ENCODE data around the gene UBE2O. TPM values are rescaled to one million over a fixed set of nuclear protein-coding genes. Genes with fewer than 3 reads are reported as not detected.

UBE2O gene
- polyA plus RNA-seq, 1 of the 3 experiments (the other 2 are of a cell fraction): 25.4 TPM

DNA sequence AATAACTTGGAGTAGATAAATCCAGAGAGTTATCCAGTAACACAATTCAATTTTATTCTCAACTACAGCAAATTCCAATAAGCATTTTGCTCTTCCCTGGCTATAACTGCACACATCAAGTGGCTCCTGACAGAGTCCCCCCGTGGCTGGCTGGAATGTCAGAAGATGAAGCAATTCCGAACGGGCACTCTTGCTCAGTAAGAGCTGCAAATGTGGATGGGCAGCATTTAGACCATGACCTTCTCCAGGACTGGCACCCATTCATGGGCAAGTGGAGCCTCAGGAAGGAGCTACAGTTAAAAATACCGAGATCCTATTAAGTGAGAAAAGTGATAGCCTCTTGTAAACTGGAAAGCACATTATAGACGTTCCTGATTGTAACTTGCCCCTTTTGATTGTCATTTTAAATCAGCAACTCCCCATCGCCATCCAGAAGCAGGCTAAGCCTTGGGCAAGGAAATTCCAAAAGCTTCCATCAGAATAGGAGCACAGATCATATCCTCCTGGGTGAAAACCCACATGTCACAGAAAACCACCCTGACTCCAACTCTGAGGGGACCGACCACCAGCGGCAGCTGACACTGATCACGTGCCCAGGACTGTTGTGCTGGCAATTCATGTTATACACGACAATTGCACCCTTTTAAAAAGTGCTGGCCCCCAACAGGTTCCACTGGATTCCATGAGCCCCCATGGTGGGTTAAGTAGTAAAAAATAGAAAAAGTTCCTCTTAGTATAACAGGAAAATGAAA, 7.1 kb downstream of the UBE2O start:
- Histone ChIP-seq H3K36me3 (replicated peaks in 1 of 2; ENCODE audit: control insufficient read depth in 1 of 2, insufficient read depth in 2 of 2, low read length in 1 of 2) (no peaks in the 10 kb centered on the region), H2AFZ (ENCODE audit: low read depth) (no peak overlapping the region), H3K4me2 (peak overlapping the region; percentile 69), H3K27ac (ENCODE audit: low read depth in 2 of 2, low read length in 1 of 2) (peak overlapping the region; percentile 4 to 64; a peak in 3 of 4 replicates), H3K79me2 (ENCODE audit: insufficient read depth) (peaks cover 96% of the 10 kb centered on the region), H4K20me1 (ENCODE audit: insufficient read depth) (peaks cover 89% of the 10 kb centered on the region), H3K9ac (peak overlapping the region; percentile 21; the same call in 1 of the 2 replicates), H3K4me3 (ENCODE audit: low read depth in 2 of 2, low read length in 1 of 2) (peak overlapping the region in 1 of 2 experiments; percentile 34; a peak in 2 of 4 replicates), H3K9me2 (no peaks in the 10 kb centered on the region), H3F3A (replicated peaks; ENCODE audit: insufficient read depth) (peaks cover 25% of the 10 kb centered on the region), H3K27me3 (ENCODE audit: insufficient read depth) (no peaks in the 10 kb centered on the region), H3K9me3 (no peaks in the 10 kb centered on the region), H3K4me1 (ENCODE audit: control insufficient read depth in 1 of 2, insufficient read depth in 2 of 2, low read depth in 1 of 2, low read length in 1 of 2) (peaks cover 35 to 45% of the 10 kb centered on the region in 2 experiments)
- DNase-seq: no peak
- ChIA-PET POLR2A (no interaction called here), CTCF (interaction anchor here (0.7 to 9.5 kb wide), 13 partner anchors 8 to 188 kb away, joined by 3 to 60 read pairs (median 4); no protein-coding TSS in a partner anchor)
- 80% methylated on average over 10 of the region's 10 CpGs for WGBS (ENCODE audit: low lambda C conversion rate)
- no peak for TF ChIP-seq FOSL2 (IDR thresholded peaks at IDR 0.05; ENCODE audit: borderline replicate concordance, low read depth)

DNA sequence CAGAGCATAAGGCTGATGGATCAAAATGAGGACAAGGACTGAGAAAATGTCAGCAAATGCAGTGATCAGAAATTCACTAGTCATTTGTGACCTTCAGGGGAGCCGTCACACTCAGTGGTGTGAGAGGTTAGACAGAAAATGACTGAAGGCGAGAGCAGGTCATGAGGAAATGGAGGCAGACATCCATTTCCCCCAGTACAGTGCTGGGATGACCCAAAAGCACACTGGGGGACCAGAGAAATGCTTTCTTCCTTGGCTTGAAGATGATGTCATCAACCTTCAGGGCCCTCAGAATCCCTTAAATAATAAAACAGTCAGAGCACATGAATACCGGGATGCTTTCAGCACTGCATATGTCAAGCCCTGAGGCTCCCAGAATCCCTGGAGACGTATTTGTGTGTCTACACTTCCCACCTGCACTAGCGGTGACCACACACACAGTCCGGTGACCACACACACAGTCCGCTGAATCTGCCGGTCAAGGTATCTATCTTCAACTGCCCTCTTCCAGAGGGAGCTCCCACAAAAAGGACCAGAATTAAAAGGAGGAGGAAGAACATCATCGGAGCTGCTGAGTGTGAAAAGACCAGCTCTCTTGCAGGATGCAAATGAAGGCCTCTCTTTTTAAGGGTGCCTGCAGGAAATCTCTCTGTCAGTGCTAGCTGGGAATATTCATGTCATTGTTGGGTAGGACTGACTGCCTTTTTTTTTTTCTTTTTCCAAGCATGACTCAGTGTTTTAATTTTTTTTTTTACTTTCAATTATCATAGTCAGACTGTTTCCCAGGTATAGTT, 8.2 kb downstream of the UBE2O start:
- H3K9ac ChIP-seq: no peak overlapping the region

DNA sequence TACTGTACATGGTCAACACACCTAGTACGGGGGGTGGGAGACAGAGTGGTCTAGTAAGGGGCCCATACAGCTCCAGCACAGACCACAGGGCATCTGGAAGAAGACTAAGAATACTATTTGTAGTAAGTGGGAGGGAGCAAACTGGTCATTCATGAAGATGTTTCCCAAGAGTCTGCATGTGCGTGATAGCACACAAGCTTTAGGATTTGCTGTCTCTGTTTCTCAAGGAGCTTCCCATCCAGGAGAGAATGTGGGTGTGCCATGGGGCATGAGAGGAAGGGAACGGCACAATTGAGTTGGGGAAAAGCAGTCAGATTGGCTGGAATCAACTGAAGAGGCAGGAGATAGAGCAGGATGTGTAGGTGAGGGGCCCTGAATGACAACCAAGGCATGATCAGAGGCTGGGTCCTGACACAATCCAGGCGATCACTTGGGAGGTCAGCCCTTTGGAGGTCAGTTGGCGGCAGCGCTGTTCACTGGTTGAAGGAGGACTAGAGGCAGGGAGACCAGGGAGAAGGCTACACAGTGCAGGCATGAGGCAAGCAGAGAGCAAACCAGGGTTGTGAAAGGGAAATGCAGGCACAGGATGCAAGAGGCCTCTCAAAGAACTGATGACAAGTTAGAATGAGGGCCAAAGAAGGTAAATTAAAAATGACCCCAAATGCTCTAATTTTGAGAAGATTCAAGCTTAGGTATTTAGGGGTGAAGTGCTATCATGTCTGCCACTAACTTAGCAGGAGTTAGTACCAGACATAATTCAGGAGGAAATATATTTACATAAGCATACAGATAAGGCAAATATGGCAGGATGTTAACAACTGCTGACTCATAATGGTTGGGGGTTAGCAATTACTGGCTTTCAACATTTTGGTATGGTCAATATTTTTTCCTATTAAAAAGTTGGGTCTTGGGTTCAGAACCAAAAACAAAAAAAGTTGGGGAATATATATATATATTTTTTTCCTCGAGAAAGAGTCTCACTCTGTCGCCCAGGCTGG, 10.3 kb downstream of the UBE2O start:
- H4K20me1 ChIP-seq (ENCODE audit: insufficient read depth): peaks cover 85% of the 10 kb centered on the region
- no peak for DNase-seq
- H3K79me2 ChIP-seq (ENCODE audit: insufficient read depth): peaks cover 93% of the 10 kb centered on the region
- H3K4me1 ChIP-seq (ENCODE audit: control insufficient read depth in 1 of 2, insufficient read depth in 2 of 2, low read depth in 1 of 2, low read length in 1 of 2): peaks cover 29 to 31% of the 10 kb centered on the region in 2 experiments; a peak in 3 of 4 replicates
- no peak overlapping the region for H3K4me3 ChIP-seq (ENCODE audit: low read depth in 2 of 2, low read length in 1 of 2)
- H3K27me3 ChIP-seq (ENCODE audit: insufficient read depth): no peaks in the 10 kb centered on the region
- H3K4me2 ChIP-seq: no peak overlapping the region
- no peak overlapping the region for H3K27ac ChIP-seq (ENCODE audit: low read depth in 2 of 2, low read length in 1 of 2)
- H3K9ac ChIP-seq: no peak overlapping the region
- 94% methylated on average over 8 of the region's 8 CpGs for WGBS (ENCODE audit: low lambda C conversion rate)
- no peaks in the 10 kb centered on the region for H3K36me3 ChIP-seq (replicated peaks in 1 of 2; ENCODE audit: control insufficient read depth in 1 of 2, insufficient read depth in 2 of 2, low read length in 1 of 2)
- no peak overlapping the region for H2AFZ ChIP-seq (ENCODE audit: low read depth)
- H3K9me2 ChIP-seq: no peaks in the 10 kb centered on the region
- CTCF ChIA-PET: interaction anchor here (0.6 to 9.5 kb wide), 9 partner anchors 10 to 81 kb away, joined by 3 to 60 read pairs (median 4); partner anchors contain the start of genes AANAT and UBE2O
- POLR2A ChIA-PET: interaction anchor here (1.2 kb wide), 1 partner anchor 10 kb away, joined by 5 read pairs; the partner anchor contains the start of gene UBE2O
- H3K9me3 ChIP-seq: no peaks in the 10 kb centered on the region
- peaks cover 25% of the 10 kb centered on the region for H3F3A ChIP-seq (replicated peaks; ENCODE audit: insufficient read depth)
- TF ChIP-seq FOXJ3 (CRISPR knock-in tag; IDR thresholded peaks at IDR 0.05) (no peak), EZH2phosphoT487 (IDR thresholded peaks at IDR 0.05; ENCODE audit: borderline replicate concordance, low read depth) (no peak), SMC3 (IDR thresholded peaks at IDR 0.05; ENCODE audit: low read depth, low read length) (no peak), CHD2 (IDR thresholded peaks at IDR 0.05; ENCODE audit: low read length, partially characterized antibody) (no peak), MAX (IDR thresholded peaks at IDR 0.05; ENCODE audit: low read depth) (no peak)
- TF ChIP-seq, protein P1, sequence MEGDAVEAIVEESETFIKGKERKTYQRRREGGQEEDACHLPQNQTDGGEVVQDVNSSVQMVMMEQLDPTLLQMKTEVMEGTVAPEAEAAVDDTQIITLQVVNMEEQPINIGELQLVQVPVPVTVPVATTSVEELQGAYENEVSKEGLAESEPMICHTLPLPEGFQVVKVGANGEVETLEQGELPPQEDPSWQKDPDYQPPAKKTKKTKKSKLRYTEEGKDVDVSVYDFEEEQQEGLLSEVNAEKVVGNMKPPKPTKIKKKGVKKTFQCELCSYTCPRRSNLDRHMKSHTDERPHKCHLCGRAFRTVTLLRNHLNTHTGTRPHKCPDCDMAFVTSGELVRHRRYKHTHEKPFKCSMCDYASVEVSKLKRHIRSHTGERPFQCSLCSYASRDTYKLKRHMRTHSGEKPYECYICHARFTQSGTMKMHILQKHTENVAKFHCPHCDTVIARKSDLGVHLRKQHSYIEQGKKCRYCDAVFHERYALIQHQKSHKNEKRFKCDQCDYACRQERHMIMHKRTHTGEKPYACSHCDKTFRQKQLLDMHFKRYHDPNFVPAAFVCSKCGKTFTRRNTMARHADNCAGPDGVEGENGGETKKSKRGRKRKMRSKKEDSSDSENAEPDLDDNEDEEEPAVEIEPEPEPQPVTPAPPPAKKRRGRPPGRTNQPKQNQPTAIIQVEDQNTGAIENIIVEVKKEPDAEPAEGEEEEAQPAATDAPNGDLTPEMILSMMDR (IDR thresholded peaks at IDR 0.05): no peak
- TF ChIP-seq, protein P2, sequence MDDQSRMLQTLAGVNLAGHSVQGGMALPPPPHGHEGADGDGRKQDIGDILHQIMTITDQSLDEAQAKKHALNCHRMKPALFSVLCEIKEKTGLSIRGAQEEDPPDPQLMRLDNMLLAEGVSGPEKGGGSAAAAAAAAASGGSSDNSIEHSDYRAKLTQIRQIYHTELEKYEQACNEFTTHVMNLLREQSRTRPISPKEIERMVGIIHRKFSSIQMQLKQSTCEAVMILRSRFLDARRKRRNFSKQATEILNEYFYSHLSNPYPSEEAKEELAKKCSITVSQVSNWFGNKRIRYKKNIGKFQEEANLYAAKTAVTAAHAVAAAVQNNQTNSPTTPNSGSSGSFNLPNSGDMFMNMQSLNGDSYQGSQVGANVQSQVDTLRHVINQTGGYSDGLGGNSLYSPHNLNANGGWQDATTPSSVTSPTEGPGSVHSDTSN (IDR thresholded peaks at IDR 0.05): no peak
- TF ChIP-seq, protein P3, sequence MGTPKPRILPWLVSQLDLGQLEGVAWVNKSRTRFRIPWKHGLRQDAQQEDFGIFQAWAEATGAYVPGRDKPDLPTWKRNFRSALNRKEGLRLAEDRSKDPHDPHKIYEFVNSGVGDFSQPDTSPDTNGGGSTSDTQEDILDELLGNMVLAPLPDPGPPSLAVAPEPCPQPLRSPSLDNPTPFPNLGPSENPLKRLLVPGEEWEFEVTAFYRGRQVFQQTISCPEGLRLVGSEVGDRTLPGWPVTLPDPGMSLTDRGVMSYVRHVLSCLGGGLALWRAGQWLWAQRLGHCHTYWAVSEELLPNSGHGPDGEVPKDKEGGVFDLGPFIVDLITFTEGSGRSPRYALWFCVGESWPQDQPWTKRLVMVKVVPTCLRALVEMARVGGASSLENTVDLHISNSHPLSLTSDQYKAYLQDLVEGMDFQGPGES (IDR thresholded peaks at IDR 0.05; ENCODE audit: low read depth, low read length): no peak

More for the DNA sequence above, 8.2 kb downstream of the UBE2O start:
- Histone ChIP-seq H3K27me3 (ENCODE audit: insufficient read depth) (no peaks in the 10 kb centered on the region), H4K20me1 (ENCODE audit: insufficient read depth) (peaks cover 87% of the 10 kb centered on the region), H3K4me2 (peak overlapping the region; percentile 69), H3K27ac (ENCODE audit: low read depth in 2 of 2, low read length in 1 of 2) (peak overlapping the region in 1 of 2 experiments; percentile 64; a peak in 2 of 4 replicates), H3K4me3 (ENCODE audit: low read depth in 2 of 2, low read length in 1 of 2) (no peak overlapping the region), H3K4me1 (ENCODE audit: control insufficient read depth in 1 of 2, insufficient read depth in 2 of 2, low read depth in 1 of 2, low read length in 1 of 2) (peaks cover 35 to 45% of the 10 kb centered on the region in 2 experiments), H3K9me2 (no peaks in the 10 kb centered on the region), H3K79me2 (ENCODE audit: insufficient read depth) (peaks cover 96% of the 10 kb centered on the region), H2AFZ (ENCODE audit: low read depth) (no peak overlapping the region), H3K36me3 (replicated peaks in 1 of 2; ENCODE audit: control insufficient read depth in 1 of 2, insufficient read depth in 2 of 2, low read length in 1 of 2) (no peaks in the 10 kb centered on the region), H3K9me3 (no peaks in the 10 kb centered on the region), H3F3A (replicated peaks; ENCODE audit: insufficient read depth) (peaks cover 25% of the 10 kb centered on the region)
- CTCF ChIA-PET: interaction anchor here (0.7 to 9.5 kb wide), 11 partner anchors 8 to 237 kb away, joined by 3 to 60 read pairs (median 6); partner anchors contain the start of gene UBE2O
- WGBS (ENCODE audit: low lambda C conversion rate): 86% methylated on average over 9 of the region's 9 CpGs
- no peak for DNase-seq
- POLR2A ChIA-PET: no interaction called here
- TF ChIP-seq FOSL2 (IDR thresholded peaks at IDR 0.05; ENCODE audit: borderline replicate concordance, low read depth) (peak; percentile 44), POLR2AphosphoS5 (IDR thresholded peaks at IDR 0.05; ENCODE audit: low read depth, low read length) (no peak)

All from SK-N-SH (cell line).